Natural killer cell (primary cell): ENCODE measurements around the gene COG1. TPM values are rescaled to one million over a fixed set of nuclear protein-coding genes. Genes with fewer than 3 reads are reported as not detected.

Experiments
- ATAC-seq, 3 donors: fragments of 150-1000 bp in 2 of 3; fragments of 200-7000 bp in 1 of 3; cut with Tn5 transposase; 1 replicate in 1 of 3; 2 replicates in 2 of 3; pipeline ENCODE4 v1.10.0; 2021; ENCODE audit warnings: mild to moderate bottlenecking in 2 of 3, moderate library complexity in 2 of 3
- DNase-seq, 2 donors: peaks; one replicate each; pipeline versions ENCODE4 v3.0.0 to v3.0.0-alpha.2; 2013 to 2021; ENCODE audit warnings: mixed read lengths in 1 of 2
- H3K27ac ChIP-seq: one replicate; pipeline ENCODE4 v1.5.1; 2013; ENCODE audit warnings: mild to moderate bottlenecking, low read length
- H3K27me3 ChIP-seq: one replicate; pipeline ENCODE4 v1.6.1; 2013; ENCODE audit warnings: low read length; ENCODE audit not compliant: control insufficient read depth, insufficient read depth
- H3K36me3 ChIP-seq: one replicate; pipeline ENCODE4 v1.6.1; 2013; ENCODE audit warnings: low read length; ENCODE audit not compliant: control insufficient read depth, insufficient read depth
- H3K4me1 ChIP-seq: one replicate; pipeline ENCODE4 v1.6.1; 2013; ENCODE audit warnings: low read length; ENCODE audit not compliant: control insufficient read depth, insufficient read depth
- H3K4me3 ChIP-seq: one replicate; pipeline ENCODE4 v1.5.1; 2013; ENCODE audit warnings: low read length
- H3K9me3 ChIP-seq: one replicate; pipeline ENCODE4 v1.6.1; 2013; ENCODE audit warnings: low read length; ENCODE audit not compliant: control insufficient read depth, insufficient read depth
- H3K27ac Mint-ChIP-seq, 2 donors: one replicate each; pipeline ENCODE4 v1.8.0; 2022; ENCODE audit warnings: mild to moderate bottlenecking in 2 of 2, mixed read lengths in 2 of 2, moderate library complexity in 1 of 2
- H3K27me3 Mint-ChIP-seq, 2 donors: one replicate each; pipeline ENCODE4 v1.8.0; 2022; ENCODE audit warnings: low read depth in 2 of 2, mixed read lengths in 2 of 2
- H3K36me3 Mint-ChIP-seq: one replicate; pipeline ENCODE4 v1.8.0; 2022; ENCODE audit warnings: mixed read lengths
- H3K4me1 Mint-ChIP-seq, 2 donors: one replicate each; pipeline ENCODE4 v1.8.0; 2022; ENCODE audit warnings: mixed read lengths in 2 of 2
- H3K4me3 Mint-ChIP-seq: one replicate; pipeline ENCODE4 v1.8.0; 2022; ENCODE audit warnings: mild to moderate bottlenecking, moderate library complexity, mixed read lengths
- H3K9me3 Mint-ChIP-seq, 2 donors: one replicate each; pipeline ENCODE4 v1.8.0; 2022; ENCODE audit warnings: mixed read lengths in 2 of 2
- CTCF ChIP-seq: fragments of 200-600 bp; IDR thresholded peaks from one replicate; pipeline ENCODE4 v1.8.0; 2022; ENCODE audit warnings: antibody characterized with exemption
- WGBS: methylation state at CpG from one replicate; pipeline ENCODE4 v1.1.7; 2013; ENCODE audit warnings: missing lambda C conversion rate; ENCODE audit not compliant: insufficient coverage; 5-methylcytosine and 5-hydroxymethylcytosine counted together
- intact Hi-C: fragments of 100-400 bp; cut with micrococcal nuclease; formaldehyde crosslinking; loops from one replicate; pipeline ENCODE4 v1.14.2; 2022
- total RNA-seq, 4 donors: library from RNA; stranded (reverse); fragments of 120-200 nt in 1 of 4; gene quantifications; one replicate each; pipeline versions ENCODE4 v1.2.3 to v1.2.4, GENCODE V29; 2013 to 2022

Gene COG1
- total RNA-seq, 3 donors from 2014 or later (not counting 1 experiment from before 2014, with no cell fraction given): 64.1 to 73.2 (median 68.3) TPM

- TF ChIP-seq CTCF: no peak
- H3K27ac Mint-ChIP-seq: no peak overlapping the region
- Histone ChIP-seq H3K9me3 (no peaks in the 10 kb centered on the region), H3K4me1 (peaks cover 4% of the 10 kb centered on the region), H3K36me3 (peaks cover 26% of the 10 kb centered on the region), H3K4me3 (no peak overlapping the region), H3K27me3 (no peaks in the 10 kb centered on the region), H3K27ac (no peak overlapping the region)
- DNase-seq (no peak), ATAC-seq (no peak)
- peaks cover 6 to 23% of the 10 kb centered on the region in 2 donors for H3K4me1 Mint-ChIP-seq
- peaks cover 9% of the 10 kb centered on the region for H3K36me3 Mint-ChIP-seq
- 83% methylated on average over 2 of the region's 2 CpGs for WGBS
- H3K27me3 Mint-ChIP-seq: no peaks in the 10 kb centered on the region
- H3K9me3 Mint-ChIP-seq: no peaks in the 10 kb centered on the region
- intact Hi-C loops: no loop called here
- no peak overlapping the region for H3K4me3 Mint-ChIP-seq
Measured at GRCh38 chr17:73240561-73240960, 47.7 kb downstream of the COG1 start.

GRCh38 chr17:73247726-73248125, 54.9 kb downstream of the COG1 start:
- no peaks in the 10 kb centered on the region for H3K27me3 Mint-ChIP-seq
- intact Hi-C loops: no loop called here
- H3K36me3 Mint-ChIP-seq: no peaks in the 10 kb centered on the region
- H3K27ac Mint-ChIP-seq: no peak overlapping the region
- ATAC-seq (no peak), DNase-seq (no peak)
- no peak overlapping the region for H3K27ac ChIP-seq
- WGBS: 94% methylated on average over 2 of the region's 2 CpGs
- no peak for TF ChIP-seq CTCF
- no peaks in the 10 kb centered on the region for H3K9me3 Mint-ChIP-seq
- H3K27me3 ChIP-seq: no peaks in the 10 kb centered on the region
- peaks cover 10% of the 10 kb centered on the region for H3K36me3 ChIP-seq
- H3K4me1 Mint-ChIP-seq: no peaks in the 10 kb centered on the region
- no peaks in the 10 kb centered on the region for H3K9me3 ChIP-seq
- no peak overlapping the region for H3K4me3 Mint-ChIP-seq
- H3K4me1 ChIP-seq: no peaks in the 10 kb centered on the region
- no peak overlapping the region for H3K4me3 ChIP-seq

GRCh38 chr17:73248532-73248931, 55.7 kb downstream of the COG1 start:
- Mint-ChIP-seq H3K9me3 (no peaks in the 10 kb centered on the region), H3K4me1 (no peaks in the 10 kb centered on the region), H3K36me3 (no peaks in the 10 kb centered on the region), H3K27ac (no peak overlapping the region), H3K4me3 (no peak overlapping the region), H3K27me3 (no peaks in the 10 kb centered on the region)
- TF ChIP-seq CTCF: no peak
- Histone ChIP-seq H3K9me3 (no peaks in the 10 kb centered on the region), H3K27ac (no peak overlapping the region), H3K27me3 (no peaks in the 10 kb centered on the region), H3K36me3 (peaks cover 9% of the 10 kb centered on the region), H3K4me3 (no peak overlapping the region), H3K4me1 (no peaks in the 10 kb centered on the region)
- DNase-seq: no peak
- intact Hi-C loops: no loop called here
- 98% methylated on average over 9 of the region's 10 CpGs for WGBS
- no peak for ATAC-seq

GRCh38 chr17:73249700-73250099, 56.8 kb downstream of the COG1 start:
- Histone ChIP-seq H3K27me3 (no peaks in the 10 kb centered on the region), H3K27ac (no peak overlapping the region), H3K4me3 (no peak overlapping the region), H3K9me3 (no peaks in the 10 kb centered on the region), H3K4me1 (no peaks in the 10 kb centered on the region), H3K36me3 (peaks cover 9% of the 10 kb centered on the region)
- ATAC-seq (no peak), DNase-seq (no peak)
- Mint-ChIP-seq H3K36me3 (no peaks in the 10 kb centered on the region), H3K9me3 (no peaks in the 10 kb centered on the region), H3K27ac (no peak overlapping the region), H3K4me1 (no peaks in the 10 kb centered on the region), H3K27me3 (no peaks in the 10 kb centered on the region), H3K4me3 (no peak overlapping the region)
- no peak for TF ChIP-seq CTCF
- intact Hi-C loops: no loop called here
- 96% methylated on average over 8 of the region's 8 CpGs for WGBS
